Smooth muscle cell (in vitro differentiated cells): ENCODE data around the gene POLDIP3. TPM values are rescaled to one million over a fixed set of nuclear protein-coding genes. Genes with fewer than 3 reads are reported as not detected.

Experiments
- DNase-seq: peaks from one replicate; lab custom pipeline; 2025; ENCODE audit not compliant: unreplicated experiment; lab: John Stamatoyannopoulos, UW
- H2AFZ ChIP-seq: fragments of 200-600 bp; sonication (generic); 2 replicates; pipeline ENCODE4 v1.6.0; 2016; ENCODE audit warnings: antibody characterized with exemption, low read depth, mild to moderate bottlenecking
- H3F3A ChIP-seq: fragments of 200-600 bp; sonication (generic); 2 replicates; pipeline ENCODE4 v1.6.0; 2017; ENCODE audit warnings: antibody characterized with exemption, low read depth
- H3K27ac ChIP-seq: fragments of 200-600 bp; sonication (generic); 2 replicates; pipeline ENCODE4 v1.5.1; 2016; ENCODE audit warnings: low read depth, mild to moderate bottlenecking
- H3K27me3 ChIP-seq: fragments of 200-600 bp; sonication (generic); 2 replicates; pipeline ENCODE4 v1.6.1; 2016; ENCODE audit warnings: low read depth, mild to moderate bottlenecking
- H3K36me3 ChIP-seq: fragments of 200-600 bp; sonication (generic); 2 replicates; pipeline ENCODE4 v1.5.1; 2016; ENCODE audit warnings: low read depth
- H3K4me1 ChIP-seq: fragments of 200-600 bp; sonication (generic); 2 replicates; pipeline ENCODE4 v1.5.1; 2016; ENCODE audit warnings: low read depth
- H3K4me2 ChIP-seq: fragments of 200-600 bp; sonication (generic); 2 replicates; pipeline ENCODE4 v1.6.0; 2016; ENCODE audit warnings: mild to moderate bottlenecking
- H3K4me3 ChIP-seq: fragments of 200-600 bp; sonication (generic); 2 replicates; pipeline ENCODE4 v1.5.1; 2016; ENCODE audit warnings: mild to moderate bottlenecking
- H3K79me2 ChIP-seq: fragments of 200-600 bp; sonication (generic); 2 replicates; pipeline ENCODE4 v1.6.0; 2016; ENCODE audit warnings: low read depth, mild to moderate bottlenecking
- H3K9ac ChIP-seq: fragments of 200-600 bp; sonication (generic); 2 replicates; pipeline ENCODE4 v1.6.0; 2016; ENCODE audit warnings: low read depth
- H3K9me3 ChIP-seq: fragments of 200-600 bp; sonication (generic); replicated peaks from 2 replicates; pipeline ENCODE4 v1.5.1; 2016; ENCODE audit warnings: low read depth
- H4K20me1 ChIP-seq: fragments of 200-600 bp; sonication (generic); 2 replicates; pipeline ENCODE4 v1.6.0; 2016; ENCODE audit warnings: low read depth
- CTCF ChIP-seq: fragments of 200-600 bp; sonication (generic); IDR thresholded peaks from 2 replicates; pipeline ENCODE4 v1.5.1; 2017; ENCODE audit warnings: borderline replicate concordance, mild to moderate bottlenecking, antibody characterized with exemption; ENCODE audit not compliant: insufficient read depth, poor library complexity, severe bottlenecking
- WGBS: methylation state at CpG from one replicate; pipeline ENCODE4 v1.1.7; 2016; ENCODE audit warnings: low lambda C conversion rate; 5-methylcytosine and 5-hydroxymethylcytosine counted together
- polyA plus RNA-seq: library from polyadenylated mRNA; unstranded; fragments of >200 nt; fragmentation: Nextera tagmentation; extraction: Ambion mirVana; gene quantifications from 2 replicates; pipeline ENCODE4 v1.2.1, GENCODE V29; 2016
- total RNA-seq: library from RNA; depleted of rRNA; stranded (reverse); fragments of >200 nt; gene quantifications from 2 replicates; pipeline ENCODE4 v1.2.3, GENCODE V29; 2014

The POLDIP3 gene
- total and polyA plus RNA-seq, 2 experiments from 2014 or later = 31.1 to 49.4 TPM

DNA sequence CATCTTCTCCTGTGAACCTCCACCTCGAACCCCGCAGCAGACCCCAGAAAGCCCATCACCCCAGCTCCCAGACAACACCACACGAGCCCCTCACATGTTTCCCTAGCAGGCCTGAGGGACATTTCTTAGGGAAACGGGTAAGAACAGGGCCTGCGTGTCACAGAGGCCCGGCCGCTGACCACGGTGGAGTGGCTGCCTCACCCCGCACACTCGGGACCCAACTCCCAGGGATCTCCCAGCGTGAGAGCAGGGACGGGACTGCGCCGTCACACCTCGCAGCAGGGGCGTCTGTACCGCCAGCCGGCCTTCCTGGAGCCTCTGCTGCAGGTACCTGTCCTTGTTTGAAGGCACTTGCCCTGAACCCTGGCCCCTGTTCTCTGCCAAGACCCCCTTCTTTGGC, 15.5 kb upstream of the POLDIP3 start:
- Histone ChIP-seq H3K27ac (no peak overlapping the region), H3K9ac (no peak overlapping the region), H3K36me3 (no peaks in the 10 kb centered on the region), H4K20me1 (peaks cover 43% of the 10 kb centered on the region), H3K4me2 (no peak overlapping the region), H3K4me1 (no peaks in the 10 kb centered on the region), H3F3A (no peaks in the 10 kb centered on the region), H2AFZ (no peak overlapping the region), H3K9me3 (no peaks in the 10 kb centered on the region), H3K79me2 (peaks cover 13% of the 10 kb centered on the region), H3K4me3 (no peak overlapping the region), H3K27me3 (no peaks in the 10 kb centered on the region)
- no peak for DNase-seq
- no peak for TF ChIP-seq CTCF
- 95% methylated on average over 18 of the region's 18 CpGs for WGBS

DNA sequence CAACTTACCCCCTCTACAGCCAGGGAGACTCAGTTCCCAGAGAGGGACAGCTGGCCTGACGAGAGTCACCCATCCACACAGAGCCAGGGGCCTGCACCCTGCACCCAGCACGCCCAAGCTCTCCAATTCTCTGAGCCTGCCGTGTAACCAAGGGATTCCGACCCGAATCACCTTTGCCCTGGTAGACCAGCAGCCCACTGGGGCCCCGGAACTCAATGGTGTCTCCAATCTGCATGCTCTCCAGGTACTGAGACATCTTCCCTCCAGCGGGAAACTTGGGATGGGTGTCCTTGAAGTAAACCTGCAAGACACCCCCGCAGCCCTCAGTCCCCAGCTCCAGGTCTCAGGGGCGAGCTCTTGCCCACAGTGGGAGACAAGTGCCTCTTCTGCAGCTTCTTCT, 13.3 kb upstream of the POLDIP3 start:
- Histone ChIP-seq H3K4me3 (no peak overlapping the region), H3K27me3 (no peaks in the 10 kb centered on the region), H3K36me3 (no peaks in the 10 kb centered on the region), H3K9me3 (no peaks in the 10 kb centered on the region), H4K20me1 (peaks cover 29% of the 10 kb centered on the region), H3K9ac (no peak overlapping the region), H3K4me2 (no peak overlapping the region), H3K4me1 (no peaks in the 10 kb centered on the region), H2AFZ (no peak overlapping the region), H3K79me2 (peaks cover 5% of the 10 kb centered on the region), H3K27ac (no peak overlapping the region), H3F3A (no peaks in the 10 kb centered on the region)
- no peak for TF ChIP-seq CTCF
- DNase-seq = no peak
- WGBS = 93% methylated on average over 9 of the region's 9 CpGs

GRCh38 chr22:42626951-42627625, 12.4 kb upstream of the POLDIP3 start:
- Histone ChIP-seq H3K27me3 (no peaks in the 10 kb centered on the region), H3K27ac (no peak overlapping the region), H3K36me3 (no peaks in the 10 kb centered on the region), H3F3A (no peaks in the 10 kb centered on the region), H3K9me3 (no peaks in the 10 kb centered on the region), H4K20me1 (peaks cover 20% of the 10 kb centered on the region), H3K4me1 (no peaks in the 10 kb centered on the region), H3K4me2 (no peak overlapping the region), H3K4me3 (no peak overlapping the region), H3K9ac (no peak overlapping the region), H3K79me2 (peaks cover 3% of the 10 kb centered on the region), H2AFZ (no peak overlapping the region)
- 96% methylated on average over 24 of the region's 25 CpGs for WGBS
- no peak for DNase-seq
- TF ChIP-seq CTCF = no peak

DNA sequence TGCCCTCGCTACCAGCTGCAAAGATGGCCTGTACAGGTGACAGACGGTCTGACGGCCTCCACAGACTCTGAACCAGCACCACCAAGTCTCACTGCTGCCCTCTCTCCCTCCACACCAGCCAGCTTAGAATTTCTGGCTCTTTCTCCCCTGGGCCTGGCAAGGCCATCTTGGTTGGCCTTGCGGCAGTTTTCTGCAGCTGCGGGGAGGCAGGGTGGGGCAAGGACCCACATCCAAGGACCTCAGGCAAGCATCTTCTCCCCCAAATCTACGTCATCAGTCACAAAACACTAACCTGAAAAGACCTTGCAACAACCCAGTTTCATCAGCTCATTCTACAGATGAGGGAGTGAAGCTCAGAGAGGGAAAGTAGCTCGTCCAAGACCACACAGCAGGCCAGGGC, 11.7 kb upstream of the POLDIP3 start:
- H3K36me3 ChIP-seq = no peaks in the 10 kb centered on the region
- H3K9me3 ChIP-seq = no peaks in the 10 kb centered on the region
- no peaks in the 10 kb centered on the region for H3K27me3 ChIP-seq
- no peak overlapping the region for H2AFZ ChIP-seq
- H3K4me3 ChIP-seq = no peak overlapping the region
- H3K9ac ChIP-seq = no peak overlapping the region
- DNase-seq = no peak
- H4K20me1 ChIP-seq = peaks cover 17% of the 10 kb centered on the region
- WGBS = 97% methylated on average over 7 of the region's 7 CpGs
- TF ChIP-seq CTCF = no peak
- H3F3A ChIP-seq = peaks cover under 1% of the 10 kb centered on the region
- no peak overlapping the region for H3K4me2 ChIP-seq
- H3K4me1 ChIP-seq = no peaks in the 10 kb centered on the region
- H3K79me2 ChIP-seq = no peaks in the 10 kb centered on the region
- no peak overlapping the region for H3K27ac ChIP-seq
